Mononuclear cell (primary cell): ENCODE results near the gene FCN2. TPM values are rescaled to one million over a fixed set of nuclear protein-coding genes. Genes with fewer than 3 reads are reported as not detected.
A peak's percentile ranks its signal among the peaks of the same experiment; 100 is the strongest.

ENCODE experiments used
- H3K27me3 ChIP-seq: 2 replicates; pipeline ENCODE4 v1.6.0; 2011; ENCODE audit warnings: low read length, control low read depth; ENCODE audit not compliant: insufficient read depth
- H3K4me1 ChIP-seq: 2 replicates; pipeline ENCODE4 v1.5.1; 2011; ENCODE audit warnings: mild to moderate bottlenecking, low read length, control low read depth; ENCODE audit not compliant: insufficient read depth
- H3K4me3 ChIP-seq: 2 replicates; pipeline ENCODE4 v1.5.1; 2011; ENCODE audit warnings: mild to moderate bottlenecking, low read length, moderate library complexity
- H3K9me3 ChIP-seq: 2 replicates; pipeline ENCODE4 v1.5.1; 2011; ENCODE audit warnings: low read depth, mild to moderate bottlenecking, control low read depth, low read length
- total RNA-seq: library from RNA; depleted of rRNA; stranded (reverse); fragments of >200 nt; gene quantifications from one replicate; pipeline ENCODE4 v1.2.3, GENCODE V29; 2012

The FCN2 gene
- total RNA-seq, 1 donor = not detected

DNA sequence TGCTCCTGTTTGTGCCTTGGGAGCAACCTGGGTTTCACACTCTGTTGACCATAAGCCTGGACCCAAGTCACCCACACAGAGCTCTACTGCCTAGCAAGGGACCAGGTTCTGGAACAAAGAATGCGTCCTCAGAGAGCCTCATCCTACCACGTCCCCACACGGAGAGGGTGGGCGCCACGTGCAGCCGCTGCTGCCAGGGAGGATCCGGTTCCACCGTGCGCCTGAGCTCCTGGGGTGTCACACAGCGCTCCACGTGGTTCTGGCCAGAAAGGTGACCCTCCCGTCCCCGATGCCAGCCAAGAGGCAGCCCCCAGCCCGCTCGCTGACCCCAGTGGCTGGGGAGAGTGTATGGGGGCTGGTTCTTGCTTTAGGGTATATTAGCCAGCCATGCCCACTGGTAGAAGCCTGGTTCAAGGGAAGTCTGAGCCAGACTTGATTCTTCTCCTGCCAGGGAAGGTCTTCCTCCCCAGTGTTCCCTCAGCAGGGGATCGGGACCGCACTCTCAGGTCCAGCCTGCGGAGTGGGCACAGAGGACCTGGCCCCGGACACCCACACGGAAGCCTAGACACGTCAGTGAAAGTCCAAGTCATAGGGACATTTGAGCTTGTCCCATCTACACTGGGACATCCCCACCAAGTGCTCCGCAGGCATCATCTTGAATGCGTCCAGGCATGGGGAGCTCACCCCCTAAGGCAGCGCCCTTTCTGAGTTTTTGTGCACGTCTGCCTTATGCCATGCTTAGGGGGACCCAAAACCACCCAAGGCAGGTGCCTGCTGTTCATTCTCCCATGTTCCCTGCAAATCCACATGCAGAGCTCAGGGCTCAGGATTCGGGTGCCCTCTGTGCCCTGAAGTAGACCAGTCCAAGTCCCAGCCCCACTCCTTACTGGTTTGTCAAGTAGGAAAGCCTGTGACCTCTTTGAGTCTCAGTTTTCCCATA, 34.7 kb downstream of the FCN2 start:
- Histone ChIP-seq H3K4me3 (peak overlapping the region; percentile 65), H3K9me3 (peaks cover 4% of the 10 kb centered on the region), H3K4me1 (peaks cover 56% of the 10 kb centered on the region), H3K27me3 (no peaks in the 10 kb centered on the region)

DNA sequence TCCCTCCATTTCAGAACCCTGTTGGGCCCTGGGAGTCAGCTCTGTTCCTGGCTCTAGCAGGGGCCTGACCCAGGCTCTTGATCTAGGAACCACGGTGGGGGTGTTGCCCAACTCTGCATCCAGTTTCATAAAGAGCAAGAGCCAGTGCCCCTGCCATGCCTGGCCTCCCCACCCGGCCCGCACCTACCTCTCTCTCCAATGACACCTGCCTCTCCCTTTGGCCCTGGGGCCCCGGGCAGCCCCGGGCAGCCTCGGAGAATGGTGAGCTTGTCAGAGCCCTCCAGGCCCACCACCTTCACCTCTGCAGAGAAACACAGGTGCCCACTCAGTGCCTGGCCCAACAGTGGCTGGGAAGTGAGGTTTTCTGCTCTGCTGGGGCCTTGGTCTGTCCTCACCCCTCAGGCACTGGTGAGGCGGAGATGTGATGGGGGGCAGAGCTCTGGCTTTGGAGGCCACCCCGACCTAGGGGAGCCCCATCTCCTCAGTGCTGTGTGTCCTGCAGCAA, 35.6 kb downstream of the FCN2 start:
- Histone ChIP-seq H3K27me3 (no peaks in the 10 kb centered on the region), H3K4me3 (peak overlapping the region; percentile 65), H3K4me1 (peaks cover 62% of the 10 kb centered on the region), H3K9me3 (peaks cover 4% of the 10 kb centered on the region)

DNA sequence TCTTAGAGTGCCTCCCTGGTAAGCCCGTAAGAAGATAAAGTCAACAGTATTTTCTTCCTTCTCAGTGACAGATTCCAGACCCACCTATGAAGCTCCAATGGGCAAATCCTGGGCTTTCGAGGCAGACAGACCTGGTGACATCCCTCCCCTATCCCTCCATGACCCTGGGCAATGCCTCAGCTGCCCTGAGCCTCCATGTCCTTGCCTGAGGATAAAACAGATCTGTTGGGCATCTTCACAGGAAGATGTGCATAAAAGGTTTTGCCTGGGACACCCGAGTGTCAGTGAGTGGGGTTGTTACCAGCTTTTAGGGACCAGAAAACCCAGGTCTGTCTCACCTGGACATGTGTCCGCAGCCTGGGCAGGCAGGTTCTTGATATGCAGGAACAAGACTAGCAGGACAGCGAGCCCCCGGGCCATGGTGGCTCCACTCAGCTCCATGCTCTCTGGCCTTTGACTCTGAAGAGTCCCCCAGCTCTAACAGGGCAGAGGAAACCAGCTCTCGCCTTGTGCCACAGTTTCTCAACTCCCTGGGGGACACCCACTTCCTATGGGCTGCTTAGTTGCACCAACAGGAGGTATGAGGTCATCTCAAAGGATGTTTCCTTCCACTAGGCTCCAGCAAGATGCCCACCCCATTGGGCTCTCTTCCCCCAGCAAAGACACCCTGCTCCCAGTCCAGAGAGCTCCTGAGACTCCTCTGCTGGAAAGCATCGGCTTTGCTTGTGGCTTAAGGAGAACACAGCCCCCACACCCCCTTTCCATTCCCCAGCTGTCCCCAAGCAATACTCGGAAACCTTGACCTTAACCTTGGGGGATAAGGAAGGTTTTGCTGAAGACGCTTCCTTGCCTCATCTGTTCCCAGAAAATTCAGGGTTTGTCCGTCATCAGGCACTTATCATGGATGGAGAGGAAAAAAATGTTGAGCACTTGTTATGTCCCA, 37.1 kb downstream of the FCN2 start, which contains the start of gene FCN1:
Gene FCN1, minus strand, starts transcription at position 482 of the 943 bp plus-strand sequence. Its CDS starts 41 bp downstream, at position 441.
- peaks cover 67% of the 10 kb centered on the region for H3K4me1 ChIP-seq
- H3K27me3 ChIP-seq = no peaks in the 10 kb centered on the region
- H3K9me3 ChIP-seq = peaks cover 4% of the 10 kb centered on the region
- H3K4me3 ChIP-seq = peak within 1 kb of the TSS; percentile 65

DNA sequence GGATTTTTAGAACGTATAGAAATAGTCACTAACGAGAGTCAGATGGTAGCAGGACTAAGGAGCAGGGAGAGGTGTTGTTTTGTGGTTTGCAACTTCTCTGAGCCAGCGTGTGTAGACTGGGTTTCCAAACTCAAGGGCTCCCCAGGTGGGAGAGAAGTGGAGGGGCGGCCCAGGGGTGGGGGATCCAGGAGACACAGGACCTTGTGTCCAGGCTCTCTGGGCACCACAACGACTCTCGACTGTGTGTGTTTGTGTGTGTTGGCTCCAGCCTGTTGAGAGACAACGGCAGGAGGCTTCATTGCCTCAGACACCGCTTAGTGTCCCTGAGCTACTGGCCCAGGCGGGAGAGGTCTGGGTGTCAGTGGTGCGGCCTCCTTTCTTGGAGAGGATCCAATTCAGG, 38.0 kb downstream of the FCN2 start:
- Histone ChIP-seq H3K9me3 (peaks cover 4% of the 10 kb centered on the region), H3K4me3 (no peak overlapping the region), H3K4me1 (peaks cover 67% of the 10 kb centered on the region), H3K27me3 (no peaks in the 10 kb centered on the region)

DNA sequence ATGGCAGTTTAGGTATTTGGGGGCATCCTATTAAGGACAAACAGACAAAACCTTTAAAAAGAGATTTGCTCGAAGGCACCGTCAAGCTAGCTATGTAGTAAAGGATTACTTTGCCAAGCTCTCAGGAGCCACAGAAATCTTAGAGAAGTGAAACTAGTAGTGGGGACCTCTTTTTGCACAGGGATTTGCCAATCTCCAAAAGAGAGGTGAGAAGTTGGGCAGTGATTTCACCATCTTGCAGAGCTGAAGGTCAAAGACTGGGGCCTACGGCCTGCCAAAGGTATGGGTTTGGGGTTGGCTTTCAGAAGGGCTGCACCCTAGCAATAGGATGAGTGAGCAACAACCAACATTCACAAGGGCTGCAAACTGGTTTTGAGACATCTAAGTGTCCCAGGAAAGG, 38.7 kb downstream of the FCN2 start:
- Histone ChIP-seq H3K27me3 (no peaks in the 10 kb centered on the region), H3K9me3 (peaks cover 4% of the 10 kb centered on the region), H3K4me3 (no peak overlapping the region), H3K4me1 (peaks cover 67% of the 10 kb centered on the region)

DNA sequence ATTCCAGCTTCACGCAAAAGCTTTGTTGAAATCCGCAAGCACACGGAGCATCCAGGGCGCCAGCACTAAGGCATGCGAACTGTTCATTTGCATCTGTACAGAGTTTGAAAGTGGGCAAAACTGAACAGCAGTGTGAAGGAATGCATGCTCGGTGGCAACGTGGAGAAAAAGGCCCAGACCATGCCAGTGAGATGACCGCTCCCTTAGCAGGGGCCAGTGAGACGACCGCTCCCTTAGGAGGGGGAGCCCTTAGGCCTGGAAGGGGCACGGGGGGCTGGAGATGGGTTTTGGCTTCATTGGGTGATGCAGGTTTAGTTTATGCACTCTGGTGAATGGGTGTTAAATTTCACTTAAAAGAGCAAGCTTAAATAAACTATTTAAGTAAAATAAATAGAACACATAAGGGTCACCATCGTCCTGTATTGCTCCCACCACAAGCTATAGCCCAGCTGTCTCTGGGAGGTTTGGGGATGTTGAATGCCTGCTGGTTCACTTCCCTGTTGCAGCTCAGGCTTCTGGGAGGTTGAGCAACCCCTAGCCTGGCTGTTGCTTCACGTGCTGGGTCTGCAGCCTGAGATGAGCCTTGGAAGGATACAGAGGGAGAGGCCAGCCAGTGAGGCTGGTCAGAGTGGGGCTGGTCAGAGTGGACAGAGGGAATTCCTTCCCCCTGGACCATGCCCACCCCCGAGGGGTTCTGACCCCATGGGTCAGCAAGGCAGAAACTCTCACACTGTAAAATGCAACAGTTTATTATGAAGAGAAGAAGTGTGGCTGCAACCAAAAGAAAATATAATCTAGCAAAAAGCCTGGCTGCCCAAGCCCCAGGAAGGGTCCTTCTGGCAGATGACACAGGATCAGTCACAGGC, 41.7 kb downstream of the FCN2 start:
- H3K4me1 ChIP-seq = peaks cover 91% of the 10 kb centered on the region
- peaks cover 4% of the 10 kb centered on the region for H3K9me3 ChIP-seq
- no peaks in the 10 kb centered on the region for H3K27me3 ChIP-seq
- no peak overlapping the region for H3K4me3 ChIP-seq

DNA sequence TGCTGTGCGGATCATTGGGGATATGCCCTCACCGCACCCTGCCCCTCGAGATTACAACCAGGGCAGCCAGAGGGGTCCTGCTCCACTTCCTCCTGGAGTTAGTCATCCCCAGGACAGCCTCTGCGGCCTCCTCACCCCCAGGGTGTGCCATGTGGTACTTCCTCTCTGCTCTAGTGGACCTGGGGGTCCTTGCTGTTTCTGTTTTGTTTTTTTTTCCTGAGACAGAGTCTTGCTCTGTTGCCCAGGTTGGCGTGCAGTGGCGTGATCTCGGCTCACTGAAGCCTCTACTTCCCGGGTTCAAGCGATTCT, 42.3 kb downstream of the FCN2 start:
- Histone ChIP-seq H3K4me3 (no peak overlapping the region), H3K4me1 (peaks cover 92% of the 10 kb centered on the region), H3K9me3 (peaks cover 4% of the 10 kb centered on the region), H3K27me3 (no peaks in the 10 kb centered on the region)

DNA sequence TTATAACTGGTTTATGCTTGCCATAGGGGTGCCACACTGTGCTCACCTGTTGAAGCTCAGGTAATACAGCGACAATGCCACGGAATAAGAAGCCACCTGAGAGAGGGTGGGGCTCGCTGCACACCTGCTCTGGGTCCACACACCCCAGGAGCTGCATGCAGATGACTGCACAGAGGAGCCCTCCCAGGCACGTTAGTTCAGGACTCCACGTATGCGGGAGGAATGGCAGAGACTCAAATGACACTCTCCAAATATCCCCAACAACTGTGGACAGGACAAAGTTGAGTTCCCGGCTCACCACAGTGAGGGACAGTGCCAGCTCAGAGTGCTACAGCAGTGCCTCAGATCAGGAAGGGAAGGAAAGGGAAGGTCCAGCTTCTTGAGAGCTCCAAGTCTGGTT, 42.9 kb downstream of the FCN2 start:
- Histone ChIP-seq H3K27me3 (no peaks in the 10 kb centered on the region), H3K4me1 (peaks cover 92% of the 10 kb centered on the region), H3K4me3 (no peak overlapping the region), H3K9me3 (peaks cover 4% of the 10 kb centered on the region)

DNA sequence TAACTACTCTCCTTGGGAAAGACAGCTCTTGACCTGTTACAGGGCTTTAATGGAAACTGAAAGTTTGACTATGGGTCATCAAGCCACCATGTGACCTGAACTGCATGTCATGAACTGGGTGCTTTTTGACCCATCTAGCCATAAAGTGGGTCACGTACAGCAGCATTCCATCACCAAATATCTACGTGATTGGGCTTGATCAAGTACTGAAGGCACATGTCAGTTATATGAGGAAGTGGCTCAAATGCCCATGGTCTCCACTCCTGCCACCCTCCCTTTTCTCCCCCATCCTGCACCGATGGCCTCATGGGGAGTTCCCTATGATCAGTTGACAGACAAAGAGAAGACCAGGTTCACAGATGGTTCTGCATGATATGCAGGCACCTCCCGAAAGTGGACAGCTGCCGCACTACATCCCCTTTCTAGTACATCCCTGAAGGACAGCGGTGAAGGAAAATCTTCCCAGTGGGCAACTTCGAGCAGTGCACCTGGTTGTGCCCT, 44.5 kb downstream of the FCN2 start:
- Histone ChIP-seq H3K4me3 (no peak overlapping the region), H3K9me3 (peaks cover under 1% of the 10 kb centered on the region), H3K4me1 (peaks cover 91% of the 10 kb centered on the region), H3K27me3 (no peaks in the 10 kb centered on the region)

DNA sequence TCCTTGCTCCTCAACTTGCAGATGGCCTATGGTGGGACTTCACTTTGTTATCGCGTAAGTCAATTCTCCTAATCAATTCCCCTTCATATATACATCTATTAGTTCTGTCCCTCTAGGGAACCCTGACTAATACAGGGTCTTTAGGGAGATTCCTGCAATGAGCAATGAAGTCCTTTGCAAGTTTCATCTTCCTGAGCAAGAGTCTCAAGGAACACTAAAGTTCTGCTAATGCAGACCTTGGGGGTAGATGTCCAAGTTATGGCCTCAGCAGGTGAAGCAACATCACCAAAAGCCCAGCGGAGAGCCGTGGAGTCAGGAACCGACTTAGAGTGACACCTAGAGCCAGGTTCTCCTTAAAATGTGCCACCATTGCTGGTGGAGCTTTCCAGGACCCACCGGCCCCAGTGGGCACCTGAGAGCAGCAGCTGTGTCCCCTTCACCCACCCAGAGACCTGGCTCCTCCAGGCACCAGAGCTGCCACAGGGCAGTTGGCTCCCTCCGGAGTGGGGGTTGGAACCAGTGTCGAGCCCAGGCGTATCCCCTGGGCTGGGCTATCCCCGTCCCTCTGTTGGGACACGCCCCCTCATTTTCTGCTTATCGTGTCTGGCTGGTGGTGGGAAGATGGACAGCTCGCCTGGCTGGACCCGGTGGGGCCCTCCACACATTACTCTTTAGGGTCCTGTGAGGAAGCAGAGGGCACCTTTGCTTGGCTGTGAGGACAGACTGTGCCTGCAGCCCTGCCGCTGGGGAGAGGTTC, 48.0 kb downstream of the FCN2 start:
- Histone ChIP-seq H3K27me3 (no peaks in the 10 kb centered on the region), H3K4me3 (no peak overlapping the region), H3K9me3 (no peaks in the 10 kb centered on the region), H3K4me1 (peaks cover 92% of the 10 kb centered on the region)

DNA sequence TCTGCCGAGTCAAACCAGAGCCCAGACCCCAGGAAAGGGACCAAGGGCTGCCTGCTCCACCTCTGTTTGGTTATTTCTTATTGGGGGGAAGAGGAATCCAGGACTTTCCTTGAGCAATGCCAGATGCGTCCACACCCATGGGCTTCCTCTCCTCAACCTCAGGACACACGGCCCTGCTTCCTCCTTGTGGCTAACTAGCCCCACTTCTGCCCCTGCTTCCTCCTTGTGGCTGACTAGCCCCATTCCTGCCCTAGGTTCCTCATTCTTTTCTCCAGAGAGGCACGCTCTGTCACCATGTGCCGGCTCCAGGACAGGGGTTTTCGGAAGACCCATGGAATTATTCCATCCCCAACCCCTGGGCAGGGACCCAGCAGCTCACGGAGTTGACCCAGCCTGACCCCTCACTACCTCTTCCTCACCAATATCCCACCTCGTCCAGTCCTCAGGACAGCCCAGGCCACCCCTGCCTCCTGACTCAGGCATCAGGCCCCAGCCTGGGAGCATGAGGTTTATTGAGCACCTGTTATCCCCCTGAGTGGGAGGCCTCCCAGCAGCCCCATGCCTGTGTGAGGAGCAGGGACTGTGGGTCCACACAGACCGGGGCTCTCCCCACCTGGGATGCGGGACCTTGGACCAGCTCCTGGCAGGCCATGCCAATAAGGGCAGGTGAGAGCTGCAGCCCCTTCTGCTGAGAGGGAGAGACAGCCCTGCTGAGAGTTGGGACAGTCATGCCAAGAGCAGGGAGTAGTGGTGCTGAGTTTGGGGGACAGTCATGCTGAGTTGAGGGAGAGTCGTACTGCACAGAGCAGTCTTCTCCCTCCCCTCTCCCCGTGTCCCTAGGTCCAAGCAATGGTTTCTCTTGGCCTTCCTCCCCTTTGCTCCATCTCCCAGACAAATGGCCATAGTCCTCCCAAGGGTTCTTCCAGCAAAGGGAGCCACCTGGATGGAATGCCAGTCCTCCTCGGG, 48.9 kb downstream of the FCN2 start:
- no peaks in the 10 kb centered on the region for H3K9me3 ChIP-seq
- no peaks in the 10 kb centered on the region for H3K27me3 ChIP-seq
- peaks cover 92% of the 10 kb centered on the region for H3K4me1 ChIP-seq
- no peak overlapping the region for H3K4me3 ChIP-seq

DNA sequence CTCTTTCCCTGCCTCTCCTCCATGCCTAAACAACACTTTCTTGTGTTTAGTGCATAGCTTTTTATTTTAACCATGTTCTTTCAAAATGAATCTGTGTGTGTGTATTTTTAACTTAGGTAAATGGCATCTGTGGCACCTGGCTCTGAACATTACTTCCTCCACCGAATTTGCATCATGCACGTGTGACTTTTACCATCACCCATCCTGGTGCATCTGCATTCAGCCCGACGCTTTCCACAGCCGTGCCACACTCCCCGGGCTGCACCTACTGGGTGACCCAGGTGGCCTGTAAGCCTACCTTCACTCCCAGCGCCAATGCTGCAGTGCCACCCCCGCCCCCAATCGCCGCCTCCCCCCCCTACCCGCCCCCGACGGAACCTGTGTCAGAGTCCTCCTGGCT, 49.8 kb downstream of the FCN2 start:
- no peaks in the 10 kb centered on the region for H3K9me3 ChIP-seq
- no peak overlapping the region for H3K4me3 ChIP-seq
- H3K27me3 ChIP-seq = no peaks in the 10 kb centered on the region
- peaks cover 92% of the 10 kb centered on the region for H3K4me1 ChIP-seq

DNA sequence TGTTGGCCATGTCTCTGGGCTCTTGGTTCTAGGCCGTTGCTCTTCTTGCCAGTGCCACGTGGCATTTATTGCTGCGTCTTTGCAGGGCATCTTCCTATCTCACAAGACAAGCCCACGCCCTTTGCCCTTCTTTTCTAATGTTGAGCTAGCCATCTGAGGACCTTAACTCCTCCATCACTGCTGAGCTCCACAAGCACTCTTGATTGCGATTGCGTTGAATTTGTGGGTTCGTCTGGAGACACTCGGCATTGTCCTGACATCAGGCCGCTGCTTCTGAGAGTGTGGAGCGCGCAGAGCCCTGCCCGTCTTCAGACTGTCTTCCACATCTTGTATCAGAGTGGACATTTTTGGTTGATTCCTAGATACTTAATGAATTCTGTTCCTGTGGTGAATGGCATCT, 51.6 kb downstream of the FCN2 start:
- Histone ChIP-seq H3K4me3 (no peak overlapping the region), H3K9me3 (no peaks in the 10 kb centered on the region), H3K4me1 (peaks cover 92% of the 10 kb centered on the region), H3K27me3 (no peaks in the 10 kb centered on the region)
